ENCODE measurements around the gene SLC35B2. TPM values are rescaled to one million over a fixed set of nuclear protein-coding genes. Genes with fewer than 3 reads are reported as not detected.

The SLC35B2 gene
- total and polyA plus RNA-seq, 10 of the 15 experiments (the other 5 are each of a cell fraction or from before 2014, with no cell fraction given) = 11.3 to 45.4 (median 33.8) TPM

- RAD21 ChIA-PET (ENCODE audit: unreplicated experiment) = no interaction called here
- Histone ChIP-seq H4K20me1 (ENCODE audit: control insufficient read depth, insufficient read depth) (no peaks in the 10 kb centered on the region), H3K27me3 (replicated peaks in 1 of 2; ENCODE audit: control insufficient read depth in 2 of 2, insufficient read depth in 2 of 2, low read length in 1 of 2) (peaks cover 9 to 10% of the 10 kb centered on the region in 2 experiments), H3K9ac (ENCODE audit: control insufficient read depth, insufficient read depth, low read length) (no peak overlapping the region), H3K4me2 (ENCODE audit: control insufficient read depth, insufficient read depth) (no peak overlapping the region), H3K79me2 (ENCODE audit: control insufficient read depth, insufficient read depth, low read length) (no peaks in the 10 kb centered on the region), H3K4me1 (ENCODE audit: control insufficient read depth, insufficient read depth, low read length) (no peaks in the 10 kb centered on the region), H2AFZ (ENCODE audit: control insufficient read depth, low read depth, low read length) (no peak overlapping the region), H3K27ac (ENCODE audit: control insufficient read depth, insufficient read depth) (no peak overlapping the region), H3K36me3 (ENCODE audit: control insufficient read depth in 2 of 2, insufficient read depth in 2 of 2, low read length in 1 of 2) (peaks cover 5 to 29% of the 10 kb centered on the region in 2 experiments; a peak in 3 of 4 replicates), H3K4me3 (no peak overlapping the region), H3K9me3 (replicated peaks; ENCODE audit: control insufficient read depth, insufficient read depth, low read length) (no peaks in the 10 kb centered on the region)
- POLR2A ChIA-PET = interaction anchor here (0.6 kb wide), 1 partner anchor 63 kb away, joined by 5 read pairs; no protein-coding TSS in a partner anchor
- BruUV-seq (replicated peaks) = no TSS peak
- FAIRE-seq = no peak
- SMC1A ChIA-PET (ENCODE audit: uncharacterized antibody, unreplicated experiment) = interaction anchor here (1.3 kb wide), 1 partner anchor 32 kb away, joined by 4 read pairs; no protein-coding TSS in a partner anchor
- CTCF ChIA-PET = no interaction called here
- no peak for DNase-seq (ENCODE audit: low read depth, low spot score)
- TF ChIP-seq POLR2AphosphoS5 (IDR thresholded peaks at IDR 0.05; ENCODE audit: low read length) = no peak
- no peak for ATAC-seq
- WGBS (ENCODE audit: insufficient coverage, insufficient replicate concordance, low lambda C conversion rate, missing lambda C conversion rate) = 93% methylated on average over 7 of the region's 8 CpGs
- intact Hi-C loops (cut with micrococcal nuclease; ENCODE audit: unreplicated experiment) = no loop called here
- in situ Hi-C loops (cut with MboI) = no loop called here
Observed at GRCh38 chr6:44301106-44301505, 43.8 kb upstream of the SLC35B2 start.

GRCh38 chr6:44300292-44300823 lies 43.0 kb upstream of the SLC35B2 start:
- no peak overlapping the region for H3K4me3 ChIP-seq
- no peaks in the 10 kb centered on the region for H3K9me3 ChIP-seq (replicated peaks; ENCODE audit: control insufficient read depth, insufficient read depth, low read length)
- H3K4me1 ChIP-seq (ENCODE audit: control insufficient read depth, insufficient read depth, low read length) = no peaks in the 10 kb centered on the region
- in situ Hi-C loops (cut with MboI) = no loop called here
- H3K79me2 ChIP-seq (ENCODE audit: control insufficient read depth, insufficient read depth, low read length) = no peaks in the 10 kb centered on the region
- H3K9ac ChIP-seq (ENCODE audit: control insufficient read depth, insufficient read depth, low read length) = no peak overlapping the region
- peaks cover 9 to 11% of the 10 kb centered on the region in 2 experiments for H3K27me3 ChIP-seq (replicated peaks in 1 of 2; ENCODE audit: control insufficient read depth in 2 of 2, insufficient read depth in 2 of 2, low read length in 1 of 2)
- no peaks in the 10 kb centered on the region for H4K20me1 ChIP-seq (ENCODE audit: control insufficient read depth, insufficient read depth)
- no peak for FAIRE-seq
- ATAC-seq = no peak
- H2AFZ ChIP-seq (ENCODE audit: control insufficient read depth, low read depth, low read length) = no peak overlapping the region
- no peak overlapping the region for H3K27ac ChIP-seq (ENCODE audit: control insufficient read depth, insufficient read depth)
- RAD21 ChIA-PET (ENCODE audit: unreplicated experiment) = no interaction called here
- DNase-seq (ENCODE audit: low read depth, low spot score) = no peak
- intact Hi-C loops (cut with micrococcal nuclease; ENCODE audit: unreplicated experiment) = no loop called here
- no TSS peak for BruUV-seq (replicated peaks)
- peaks cover 5 to 29% of the 10 kb centered on the region in 2 experiments; a peak in 3 of 4 replicates for H3K36me3 ChIP-seq (ENCODE audit: control insufficient read depth in 2 of 2, insufficient read depth in 2 of 2, low read length in 1 of 2)
- TF ChIP-seq KAT2A (conservative IDR thresholded peaks at IDR 0.05; ENCODE audit: control insufficient read depth, low read depth, low read length) (no peak), MTA2 (IDR thresholded peaks at IDR 0.05; ENCODE audit: low read depth) (no peak), MXI1 (IDR thresholded peaks at IDR 0.05; ENCODE audit: low read depth, low read length) (no peak), SMAD1 (IDR thresholded peaks at IDR 0.05; ENCODE audit: low read depth, partially characterized antibody) (no peak), SREBF1 (IDR thresholded peaks at IDR 0.05; ENCODE audit: low read length) (no peak), HDGF (IDR thresholded peaks at IDR 0.05) (no peak), RUNX3 (IDR thresholded peaks at IDR 0.05; ENCODE audit: low read length) (no peak), KLF5 (IDR thresholded peaks at IDR 0.05; ENCODE audit: partially characterized antibody) (no peak), TCF7 (IDR thresholded peaks at IDR 0.05; ENCODE audit: borderline replicate concordance) (no peak), IKZF2 (IDR thresholded peaks at IDR 0.05) (no peak), WRNIP1 (IDR thresholded peaks at IDR 0.05; ENCODE audit: borderline replicate concordance, low read depth, low read length) (no peak), JUNB (IDR thresholded peaks at IDR 0.05) (no peak)
- SMC1A ChIA-PET (ENCODE audit: uncharacterized antibody, unreplicated experiment) = no interaction called here
- WGBS (ENCODE audit: insufficient coverage, insufficient replicate concordance, low lambda C conversion rate, missing lambda C conversion rate) = 82% methylated on average over 7 of the region's 7 CpGs
- no peak overlapping the region for H3K4me2 ChIP-seq (ENCODE audit: control insufficient read depth, insufficient read depth)
- POLR2A ChIA-PET = no interaction called here
- CTCF ChIA-PET = no interaction called here

Data from GM12878 (cell line).